ENCODE results near the gene NFATC1.

DNA sequence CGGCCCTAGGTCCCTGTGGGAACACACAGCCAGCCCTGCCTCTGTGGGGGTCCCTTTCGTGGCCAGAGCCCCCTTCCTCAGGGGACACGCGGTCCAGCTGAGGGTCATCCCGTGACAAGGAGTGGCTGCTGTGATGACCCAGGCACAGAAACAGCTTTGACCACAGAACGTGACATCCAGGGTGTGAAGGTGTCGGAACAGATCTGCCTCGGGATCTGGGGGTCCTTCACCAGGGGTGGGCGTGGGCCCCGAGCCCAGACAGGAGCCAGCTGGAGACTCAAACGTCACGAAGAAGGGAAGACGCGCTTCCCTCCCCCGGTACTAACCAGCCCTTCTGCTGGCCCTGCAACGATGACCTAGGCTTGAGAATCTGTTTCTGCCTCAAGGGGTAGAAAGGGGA, 75.9 kb downstream of the NFATC1 start:
- TF ChIP-seq, protein P1, sequence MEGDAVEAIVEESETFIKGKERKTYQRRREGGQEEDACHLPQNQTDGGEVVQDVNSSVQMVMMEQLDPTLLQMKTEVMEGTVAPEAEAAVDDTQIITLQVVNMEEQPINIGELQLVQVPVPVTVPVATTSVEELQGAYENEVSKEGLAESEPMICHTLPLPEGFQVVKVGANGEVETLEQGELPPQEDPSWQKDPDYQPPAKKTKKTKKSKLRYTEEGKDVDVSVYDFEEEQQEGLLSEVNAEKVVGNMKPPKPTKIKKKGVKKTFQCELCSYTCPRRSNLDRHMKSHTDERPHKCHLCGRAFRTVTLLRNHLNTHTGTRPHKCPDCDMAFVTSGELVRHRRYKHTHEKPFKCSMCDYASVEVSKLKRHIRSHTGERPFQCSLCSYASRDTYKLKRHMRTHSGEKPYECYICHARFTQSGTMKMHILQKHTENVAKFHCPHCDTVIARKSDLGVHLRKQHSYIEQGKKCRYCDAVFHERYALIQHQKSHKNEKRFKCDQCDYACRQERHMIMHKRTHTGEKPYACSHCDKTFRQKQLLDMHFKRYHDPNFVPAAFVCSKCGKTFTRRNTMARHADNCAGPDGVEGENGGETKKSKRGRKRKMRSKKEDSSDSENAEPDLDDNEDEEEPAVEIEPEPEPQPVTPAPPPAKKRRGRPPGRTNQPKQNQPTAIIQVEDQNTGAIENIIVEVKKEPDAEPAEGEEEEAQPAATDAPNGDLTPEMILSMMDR (IDR thresholded peaks at IDR 0.05; ENCODE audit: low read length), result no peak
- TF ChIP-seq EZH2 (IDR thresholded peaks at IDR 0.05; ENCODE audit: borderline replicate concordance, low read length), result no peak
